ACHN (cell line): ENCODE results near the gene SYNRG.
"Not testable (repeated sequence)": the region's sequence is repeated elsewhere in the genome, so short reads cannot be mapped to it uniquely, and the experiment has no call there.

ENCODE experiments used
- DNase-seq: peaks from one replicate; pipeline ENCODE4 v3.0.0-alpha.2; 2015
- in situ Hi-C: cut with HindIII; loops from 2 replicates; pipeline ENCODE4 v1.10.0; 2017; ENCODE audit warnings: low sequenced_read_pairs, low pct_ligation_motif_present, low pct_unique_long_range_greater_than_20kb

Gene SYNRG

GRCh38 chr17:37609170-37610040 lies at the start of gene SYNRG:
Gene SYNRG (minus strand): TSS chr17:37609418. CDS start chr17:37609355, 63 bp downstream.
- in situ Hi-C loops: no loop called here
- DNase-seq: peak; percentile 97

GRCh38 chr17:37657202-37657601 lies 48.0 kb upstream of the SYNRG start:
- in situ Hi-C loops: no loop called here

GRCh38 chr17:37651849-37652248 lies 42.6 kb upstream of the SYNRG start:
- in situ Hi-C loops: no loop called here
- DNase-seq: no peak

More at GRCh38 chr17:37657202-37657601, 48.0 kb upstream of the SYNRG start:
- no peak for DNase-seq

GRCh38 chr17:37650419-37651003 lies 41.3 kb upstream of the SYNRG start:
- peak; percentile 73 for DNase-seq
- in situ Hi-C loops: no loop called here

- peak; percentile 57 for DNase-seq
These were observed 39.3 kb upstream of the SYNRG start for GRCh38 chr17:37648555-37648954.

GRCh38 chr17:37647856-37648255 lies 38.6 kb upstream of the SYNRG start:
- in situ Hi-C loops: no loop called here
- DNase-seq: no peak

More at GRCh38 chr17:37648555-37648954, 39.3 kb upstream of the SYNRG start:
- in situ Hi-C loops: no loop called here

- in situ Hi-C loops: no loop called here
These were observed 34.7 kb upstream of the SYNRG start for GRCh38 chr17:37643869-37644268.

GRCh38 chr17:37643118-37643766 lies 34.0 kb upstream of the SYNRG start, which contains the start of gene DDX52:
Gene DDX52 (minus strand): TSS chr17:37643446. CDS start chr17:37643420, 26 bp downstream.
- in situ Hi-C loops: no loop called here
- DNase-seq: peak; percentile 96

More at GRCh38 chr17:37643869-37644268, 34.7 kb upstream of the SYNRG start:
- peak; percentile 40 for DNase-seq

- DNase-seq: peak; percentile 39
- in situ Hi-C loops: no loop called here
These were observed 33.5 kb upstream of the SYNRG start for GRCh38 chr17:37642681-37643080.

- DNase-seq: no peak
- in situ Hi-C loops: no loop called here
These were observed 30.8 kb upstream of the SYNRG start for GRCh38 chr17:37640015-37640414.

GRCh38 chr17:37637956-37638355 lies 28.7 kb upstream of the SYNRG start:
- in situ Hi-C loops: no loop called here
- DNase-seq: no peak

GRCh38 chr17:37616430-37616829 lies 7.2 kb upstream of the SYNRG start:
- DNase-seq, in situ Hi-C loops: not testable (repeated sequence)

- no peak for DNase-seq
- in situ Hi-C loops: no loop called here
These were observed 5.6 kb upstream of the SYNRG start for GRCh38 chr17:37614823-37615222.

- in situ Hi-C loops: no loop called here
- peak; percentile 60 for DNase-seq
These were observed 5.2 kb upstream of the SYNRG start for GRCh38 chr17:37614391-37614790.

GRCh38 chr17:37610971-37611370 lies 1.8 kb upstream of the SYNRG start:
- no peak for DNase-seq
- in situ Hi-C loops: no loop called here

GRCh38 chr17:37610041-37610420 lies 813 bp upstream of the SYNRG start:
- in situ Hi-C loops, DNase-seq: not testable (repeated sequence)

- DNase-seq: peak; percentile 52
- in situ Hi-C loops: no loop called here
These were observed 658 bp downstream of the SYNRG start for GRCh38 chr17:37608351-37609169.

GRCh38 chr17:37607637-37608331 lies 1.4 kb downstream of the SYNRG start:
- DNase-seq: no peak
- in situ Hi-C loops: no loop called here
